ENCODE measurements around the gene NAPSA.

NAPSA gene

GRCh38 chr19:50365434-50366306 lies at the start of gene NAPSA:
Gene NAPSA (minus strand): TSS chr19:50365639. CDS start chr19:50365621, 18 bp downstream.
- H3K4me1 Mint-ChIP-seq: peaks cover 67% of the 10 kb centered on the region
- DNase-seq (ENCODE audit: low spot score in 2 of 2): peak in 1 of 2 donors; percentile 68

GRCh38 chr19:50413531-50413930 lies 48.1 kb upstream of the NAPSA start:
- peaks cover 8% of the 10 kb centered on the region for H3K4me1 Mint-ChIP-seq
- DNase-seq (ENCODE audit: low spot score in 2 of 2) (no peak), ATAC-seq (no peak)
- no peak overlapping the region for H3K4me3 Mint-ChIP-seq
- H3K36me3 Mint-ChIP-seq: peaks cover 46% of the 10 kb centered on the region
- H3K9me3 Mint-ChIP-seq: no peaks in the 10 kb centered on the region
- no peak overlapping the region for H3K27ac Mint-ChIP-seq

More at GRCh38 chr19:50365434-50366306, at the start of gene NAPSA:
- no peak for ATAC-seq
- peak within 1 kb of the TSS; percentile 69 for H3K4me3 Mint-ChIP-seq
- H3K36me3 Mint-ChIP-seq: peaks cover 40% of the 10 kb centered on the region
- H3K9me3 Mint-ChIP-seq: peaks cover 2% of the 10 kb centered on the region
- peak within 1 kb of the TSS; percentile 94 for H3K27ac Mint-ChIP-seq

GRCh38 chr19:50413096-50413495 lies 47.7 kb upstream of the NAPSA start:
- no peak for ATAC-seq
- H3K27ac Mint-ChIP-seq: no peak overlapping the region
- DNase-seq (ENCODE audit: low spot score in 2 of 2): no peak
- H3K4me3 Mint-ChIP-seq: no peak overlapping the region
- no peaks in the 10 kb centered on the region for H3K9me3 Mint-ChIP-seq
- H3K36me3 Mint-ChIP-seq: peaks cover 51% of the 10 kb centered on the region
- H3K4me1 Mint-ChIP-seq: peaks cover 8% of the 10 kb centered on the region

GRCh38 chr19:50412419-50412818 lies 47.0 kb upstream of the NAPSA start:
- ATAC-seq (no peak), DNase-seq (ENCODE audit: low spot score in 2 of 2) (no peak)
- H3K9me3 Mint-ChIP-seq: no peaks in the 10 kb centered on the region
- peaks cover 8% of the 10 kb centered on the region for H3K4me1 Mint-ChIP-seq
- no peak overlapping the region for H3K27ac Mint-ChIP-seq
- H3K36me3 Mint-ChIP-seq: peaks cover 58% of the 10 kb centered on the region
- H3K4me3 Mint-ChIP-seq: no peak overlapping the region

- Mint-ChIP-seq H3K36me3 (peaks cover 72% of the 10 kb centered on the region), H3K27ac (no peak overlapping the region)
- no peak for ATAC-seq
These were observed 44.7 kb upstream of the NAPSA start for GRCh38 chr19:50410109-50410508.

GRCh38 chr19:50409347-50409746 lies 43.9 kb upstream of the NAPSA start:
- DNase-seq (ENCODE audit: low spot score in 2 of 2) (no peak), ATAC-seq (no peak)
- no peak overlapping the region for H3K4me3 Mint-ChIP-seq
- no peak overlapping the region for H3K27ac Mint-ChIP-seq
- H3K36me3 Mint-ChIP-seq: peaks cover 72% of the 10 kb centered on the region
- H3K9me3 Mint-ChIP-seq: no peaks in the 10 kb centered on the region
- no peaks in the 10 kb centered on the region for H3K4me1 Mint-ChIP-seq

More at GRCh38 chr19:50410109-50410508, 44.7 kb upstream of the NAPSA start:
- no peak for DNase-seq (ENCODE audit: low spot score in 2 of 2)
- H3K4me1 Mint-ChIP-seq: peaks cover 8% of the 10 kb centered on the region
- H3K9me3 Mint-ChIP-seq: no peaks in the 10 kb centered on the region
- no peak overlapping the region for H3K4me3 Mint-ChIP-seq

- H3K4me3 Mint-ChIP-seq: no peak overlapping the region
- no peak for DNase-seq (ENCODE audit: low spot score in 2 of 2)
- peaks cover 74% of the 10 kb centered on the region for H3K36me3 Mint-ChIP-seq
- H3K27ac Mint-ChIP-seq: no peak overlapping the region
- ATAC-seq: no peak
- H3K4me1 Mint-ChIP-seq: no peaks in the 10 kb centered on the region
- no peaks in the 10 kb centered on the region for H3K9me3 Mint-ChIP-seq
These were observed 41.4 kb upstream of the NAPSA start for GRCh38 chr19:50406829-50407228.

GRCh38 chr19:50406156-50406820 lies 40.8 kb upstream of the NAPSA start:
- DNase-seq (ENCODE audit: low spot score in 2 of 2): no peak
- no peak overlapping the region for H3K27ac Mint-ChIP-seq
- H3K9me3 Mint-ChIP-seq: no peaks in the 10 kb centered on the region
- H3K4me1 Mint-ChIP-seq: no peaks in the 10 kb centered on the region
- ATAC-seq: no peak
- H3K4me3 Mint-ChIP-seq: no peak overlapping the region
- H3K36me3 Mint-ChIP-seq: peaks cover 80% of the 10 kb centered on the region

- Mint-ChIP-seq H3K4me3 (no peak overlapping the region), H3K4me1 (peaks cover 11% of the 10 kb centered on the region), H3K36me3 (peaks cover 91% of the 10 kb centered on the region), H3K9me3 (no peaks in the 10 kb centered on the region), H3K27ac (no peak overlapping the region)
- DNase-seq (ENCODE audit: low spot score in 2 of 2) (no peak), ATAC-seq (no peak)
These were observed 37.3 kb upstream of the NAPSA start for GRCh38 chr19:50402544-50403301.

GRCh38 chr19:50401605-50402450 lies 36.4 kb upstream of the NAPSA start:
- Mint-ChIP-seq H3K4me3 (no peak overlapping the region), H3K36me3 (peaks cover 87% of the 10 kb centered on the region), H3K9me3 (no peaks in the 10 kb centered on the region), H3K4me1 (peaks cover 13% of the 10 kb centered on the region), H3K27ac (no peak overlapping the region)
- DNase-seq (ENCODE audit: low spot score in 2 of 2): no peak
- ATAC-seq: no peak

GRCh38 chr19:50399368-50399745 lies 33.9 kb upstream of the NAPSA start:
- Mint-ChIP-seq H3K4me3 (no peak overlapping the region), H3K9me3 (no peaks in the 10 kb centered on the region), H3K4me1 (peaks cover 13% of the 10 kb centered on the region), H3K36me3 (peaks cover 82% of the 10 kb centered on the region), H3K27ac (no peak overlapping the region)
- DNase-seq (ENCODE audit: low spot score in 2 of 2): no peak
- peak; percentile 16 for ATAC-seq

- Mint-ChIP-seq H3K27ac (no peak overlapping the region), H3K4me1 (peaks cover 13% of the 10 kb centered on the region), H3K9me3 (no peaks in the 10 kb centered on the region), H3K4me3 (no peak overlapping the region), H3K36me3 (peaks cover 82% of the 10 kb centered on the region)
- no peak for DNase-seq (ENCODE audit: low spot score in 2 of 2)
- no peak for ATAC-seq
These were observed 33.4 kb upstream of the NAPSA start for GRCh38 chr19:50398675-50399367.

- no peak overlapping the region for H3K27ac Mint-ChIP-seq
- H3K36me3 Mint-ChIP-seq: peaks cover 85% of the 10 kb centered on the region
- no peak for DNase-seq (ENCODE audit: low spot score in 2 of 2)
These were observed 28.6 kb upstream of the NAPSA start for GRCh38 chr19:50394017-50394416.

GRCh38 chr19:50393589-50393988 lies 28.1 kb upstream of the NAPSA start:
- Mint-ChIP-seq H3K4me3 (no peak overlapping the region), H3K4me1 (peaks cover 7% of the 10 kb centered on the region), H3K36me3 (peaks cover 85% of the 10 kb centered on the region), H3K9me3 (no peaks in the 10 kb centered on the region), H3K27ac (no peak overlapping the region)
- ATAC-seq: no peak
- no peak for DNase-seq (ENCODE audit: low spot score in 2 of 2)

More at GRCh38 chr19:50394017-50394416, 28.6 kb upstream of the NAPSA start:
- Mint-ChIP-seq H3K4me3 (no peak overlapping the region), H3K9me3 (no peaks in the 10 kb centered on the region), H3K4me1 (peaks cover 9% of the 10 kb centered on the region)
- ATAC-seq: no peak

Measured in stimulated activated effector memory CD8-positive, alpha-beta T cell treated with anti-CD3 and anti-CD28 coated beads, Interleukin-12 subunit alpha, Interleukin-12 subunit beta, amount 100 ng/mL, for 72 hours (primary cell).